Measurements from ENCODE around the gene NEURL1B. TPM values are rescaled to one million over a fixed set of nuclear protein-coding genes. Genes with fewer than 3 reads are reported as not detected.

The NEURL1B gene
- total and polyA plus RNA-seq, 2 donors (not counting 1 experiment from before 2014, with no cell fraction given), result 0.06 to 0.17 TPM

GRCh38 chr5:172692981-172693380 is 51.9 kb downstream of the NEURL1B start:
- ChIA-PET CTCF (no interaction called here), POLR2A (interaction anchor here (0.7 kb wide), 1 partner anchor 455 kb away, joined by 7 read pairs; no protein-coding TSS in a partner anchor)
- H2AFZ ChIP-seq (ENCODE audit: insufficient read depth, low read depth, low read length, poor library complexity, severe bottlenecking), result no peak overlapping the region
- H3K79me2 ChIP-seq (ENCODE audit: control insufficient read depth, insufficient read depth, low read length), result no peaks in the 10 kb centered on the region
- no peak overlapping the region for H3K27ac ChIP-seq (ENCODE audit: low read length in 2 of 2)
- no peak overlapping the region for H3K9ac ChIP-seq (ENCODE audit: low read length)
- H3K4me1 ChIP-seq (ENCODE audit: control insufficient read depth in 2 of 2, insufficient read depth in 2 of 2, low read length in 2 of 2), result peaks cover 16 to 27% of the 10 kb centered on the region in 2 donors
- Mint-ChIP-seq H3K27me3 (peaks cover 3% of the 10 kb centered on the region), H3K27ac (no peak overlapping the region), H3K4me3 (no peak overlapping the region), H3K9me3 (ENCODE audit: insufficient read depth) (no peaks in the 10 kb centered on the region), H3K4me1 (peaks cover 23% of the 10 kb centered on the region)
- intact Hi-C loops (cut with micrococcal nuclease), result loop anchor here (10.0 kb wide), 2 partner anchors 398 to 578 kb away; no protein-coding TSS in a partner anchor
- H4K20me1 ChIP-seq (ENCODE audit: control insufficient read depth, insufficient read depth, low read length, poor library complexity, severe bottlenecking), result no peaks in the 10 kb centered on the region
- no peak overlapping the region for H3K4me2 ChIP-seq (replicated peaks; ENCODE audit: low read depth, low read length, poor library complexity, severe bottlenecking)
- DNase-seq (no peak), ATAC-seq (ENCODE audit: low read depth) (no peak)
- H3K36me3 ChIP-seq (replicated peaks in 1 of 2; ENCODE audit: control extremely low read depth in 1 of 2, control insufficient read depth in 1 of 2, extremely low read depth in 1 of 2, insufficient read depth in 2 of 2, low read length in 1 of 2), result no peaks in the 10 kb centered on the region
- no peaks in the 10 kb centered on the region for H3K9me3 ChIP-seq (ENCODE audit: control extremely low read depth in 1 of 3, control insufficient read depth in 2 of 3, insufficient read depth in 1 of 3, low read length in 2 of 3)
- TF ChIP-seq CTCF (IDR thresholded peaks at IDR 0.05) (no peak), EZH2 (IDR thresholded peaks at IDR 0.05; ENCODE audit: borderline replicate concordance, insufficient read depth, low read depth, low read length, poor library complexity, severe bottlenecking) (no peak)
- WGBS (ENCODE audit: insufficient coverage), result 100% methylated on average over 2 of the region's 2 CpGs
- no peaks in the 10 kb centered on the region for H3K27me3 ChIP-seq (replicated peaks in 1 of 4; ENCODE audit: control extremely low read depth in 1 of 4, control insufficient read depth in 3 of 4, insufficient read depth in 4 of 4, low read length in 3 of 4)
- no peak overlapping the region for H3K4me3 ChIP-seq (ENCODE audit: control extremely low read depth in 1 of 5, extremely low read depth in 1 of 5, insufficient read depth in 1 of 5, low read depth in 2 of 5, low read length in 4 of 5)

- Histone ChIP-seq H3K4me1 (ENCODE audit: control insufficient read depth in 2 of 2, insufficient read depth in 2 of 2, low read length in 2 of 2) (peaks cover 7 to 16% of the 10 kb centered on the region in 2 donors), H3K27me3 (replicated peaks in 1 of 4; ENCODE audit: control extremely low read depth in 1 of 4, control insufficient read depth in 3 of 4, insufficient read depth in 4 of 4, low read length in 3 of 4) (no peaks in the 10 kb centered on the region), H2AFZ (ENCODE audit: insufficient read depth, low read depth, low read length, poor library complexity, severe bottlenecking) (no peak overlapping the region), H3K36me3 (replicated peaks in 1 of 2; ENCODE audit: control extremely low read depth in 1 of 2, control insufficient read depth in 1 of 2, extremely low read depth in 1 of 2, insufficient read depth in 2 of 2, low read length in 1 of 2) (no peaks in the 10 kb centered on the region), H3K9ac (ENCODE audit: low read length) (no peak overlapping the region), H3K9me3 (ENCODE audit: control extremely low read depth in 1 of 3, control insufficient read depth in 2 of 3, insufficient read depth in 1 of 3, low read length in 2 of 3) (no peaks in the 10 kb centered on the region), H4K20me1 (ENCODE audit: control insufficient read depth, insufficient read depth, low read length, poor library complexity, severe bottlenecking) (no peaks in the 10 kb centered on the region), H3K27ac (ENCODE audit: low read length in 2 of 2) (no peak overlapping the region), H3K79me2 (ENCODE audit: control insufficient read depth, insufficient read depth, low read length) (no peaks in the 10 kb centered on the region), H3K4me2 (replicated peaks; ENCODE audit: low read depth, low read length, poor library complexity, severe bottlenecking) (no peak overlapping the region), H3K4me3 (ENCODE audit: control extremely low read depth in 1 of 5, extremely low read depth in 1 of 5, insufficient read depth in 1 of 5, low read depth in 2 of 5, low read length in 4 of 5) (no peak overlapping the region)
- TF ChIP-seq CTCF (IDR thresholded peaks at IDR 0.05) (no peak), EZH2 (IDR thresholded peaks at IDR 0.05; ENCODE audit: borderline replicate concordance, insufficient read depth, low read depth, low read length, poor library complexity, severe bottlenecking) (no peak)
- Mint-ChIP-seq H3K9me3 (ENCODE audit: insufficient read depth) (no peaks in the 10 kb centered on the region), H3K4me3 (no peak overlapping the region), H3K27ac (no peak overlapping the region), H3K27me3 (peaks cover 3% of the 10 kb centered on the region), H3K4me1 (peaks cover 14% of the 10 kb centered on the region)
- intact Hi-C loops (cut with micrococcal nuclease), result loop anchor here (10.0 kb wide), 2 partner anchors 399 to 579 kb away; no protein-coding TSS in a partner anchor
- ChIA-PET CTCF (interaction anchor here (0.9 to 1.4 kb wide), 2 partner anchors 21 to 216 kb away, joined by 3 to 4 read pairs; no protein-coding TSS in a partner anchor), POLR2A (no interaction called here)
- no peak for DNase-seq
- ATAC-seq (ENCODE audit: low read depth), result no peak
- 91% methylated on average over 4 of the region's 4 CpGs for WGBS (ENCODE audit: insufficient coverage)
These were observed 53.0 kb downstream of the NEURL1B start for GRCh38 chr5:172694061-172694460.

Measured in B cell (primary cell).